ENCODE measurements around the gene PPP4R3C.

Gene PPP4R3C

DNA sequence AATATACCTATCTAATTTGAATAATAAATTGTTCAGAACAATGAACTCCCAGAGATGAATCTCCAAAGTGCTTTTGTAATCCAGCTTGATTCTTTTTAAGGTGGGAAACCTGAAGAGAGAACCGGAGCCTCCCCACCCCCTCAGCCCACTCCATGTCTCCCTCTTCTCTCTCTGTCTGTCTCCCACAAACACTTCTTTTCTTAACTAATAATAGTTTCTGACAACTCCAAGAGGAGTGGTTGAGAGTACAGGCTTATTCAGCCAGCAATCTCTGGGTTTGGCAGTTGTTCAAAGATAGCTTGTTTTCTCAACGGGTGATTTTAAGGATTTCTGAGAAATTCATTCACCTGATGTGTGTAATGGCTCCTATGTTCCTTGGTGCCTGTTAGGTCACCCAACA lies 23.4 kb downstream of the PPP4R3C start:
- Histone ChIP-seq H3K4me3 (ENCODE audit: extremely low read depth, insufficient read depth, low read length, poor library complexity, severe bottlenecking) (no peak overlapping the region), H3K4me1 (ENCODE audit: control insufficient read depth, insufficient read depth, low read length, poor library complexity, severe bottlenecking) (no peaks in the 10 kb centered on the region), H3K27ac (ENCODE audit: low read depth, low read length, severe bottlenecking) (no peak overlapping the region), H3K9me3 (ENCODE audit: control insufficient read depth, low read length) (no peaks in the 10 kb centered on the region), H3K36me3 (ENCODE audit: control insufficient read depth, insufficient read depth, low read length) (no peaks in the 10 kb centered on the region)
- WGBS, 2 experiments (ENCODE audit: insufficient coverage in 2 of 2) = no CpG with 5 or more reads among the region's 2 CpGs

DNA sequence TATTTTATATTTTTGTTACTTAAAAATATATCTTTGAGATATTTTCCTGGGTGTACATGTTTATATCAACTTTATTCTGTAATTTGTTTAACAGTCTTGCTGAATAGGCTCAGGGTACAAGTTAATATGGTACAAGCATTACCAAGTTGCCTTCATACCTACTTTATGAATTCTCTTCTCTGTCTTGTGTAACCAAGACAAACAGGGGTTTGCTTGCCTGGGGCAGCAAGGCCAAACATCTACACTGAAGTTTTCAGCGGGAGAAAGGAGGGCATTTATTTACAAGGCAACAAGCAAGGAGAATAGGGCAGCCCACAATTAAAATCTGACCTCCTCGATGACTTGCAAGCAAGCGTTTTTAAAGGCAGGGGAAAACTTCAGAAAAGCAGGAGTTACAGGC lies 24.2 kb downstream of the PPP4R3C start:
- no peak overlapping the region for H3K4me3 ChIP-seq (ENCODE audit: extremely low read depth, insufficient read depth, low read length, poor library complexity, severe bottlenecking)
- WGBS, 2 experiments (ENCODE audit: insufficient coverage in 2 of 2) = no CpG with 5 or more reads among the region's 3 CpGs
- H3K4me1 ChIP-seq (ENCODE audit: control insufficient read depth, insufficient read depth, low read length, poor library complexity, severe bottlenecking) = no peaks in the 10 kb centered on the region
- H3K9me3 ChIP-seq (ENCODE audit: control insufficient read depth, low read length) = no peaks in the 10 kb centered on the region
- H3K36me3 ChIP-seq (ENCODE audit: control insufficient read depth, insufficient read depth, low read length) = no peaks in the 10 kb centered on the region
- H3K27ac ChIP-seq (ENCODE audit: low read depth, low read length, severe bottlenecking) = no peak overlapping the region

DNA sequence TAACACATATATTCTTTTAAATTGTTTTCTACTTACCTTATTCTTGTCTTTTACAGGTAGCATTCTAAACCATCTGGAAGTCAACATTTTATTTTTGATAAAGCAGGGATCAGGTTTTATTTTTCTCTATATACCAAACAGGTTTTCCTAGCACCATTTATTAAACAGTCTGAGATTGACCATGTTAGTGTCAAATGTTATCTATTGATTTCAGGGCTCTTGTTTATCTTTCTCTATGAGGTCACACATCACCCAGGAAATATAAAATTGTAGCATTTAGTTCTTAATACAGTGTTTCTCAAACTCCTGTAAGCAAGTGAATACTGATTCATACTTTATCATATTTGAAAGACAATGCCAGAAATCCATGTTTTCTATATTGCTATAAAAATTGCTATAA lies 28.1 kb downstream of the PPP4R3C start:
- H3K9me3 ChIP-seq (ENCODE audit: control insufficient read depth, low read length) = no peaks in the 10 kb centered on the region
- no peaks in the 10 kb centered on the region for H3K4me1 ChIP-seq (ENCODE audit: control insufficient read depth, insufficient read depth, low read length, poor library complexity, severe bottlenecking)

More for the DNA sequence above, 28.1 kb downstream of the PPP4R3C start:
- Histone ChIP-seq H3K36me3 (ENCODE audit: control insufficient read depth, insufficient read depth, low read length) (no peaks in the 10 kb centered on the region), H3K4me3 (ENCODE audit: extremely low read depth, insufficient read depth, low read length, poor library complexity, severe bottlenecking) (no peak overlapping the region), H3K27ac (ENCODE audit: low read depth, low read length, severe bottlenecking) (no peak overlapping the region)
